ENCODE data around the gene ABCA1. TPM values are rescaled to one million over a fixed set of nuclear protein-coding genes. Genes with fewer than 3 reads are reported as not detected.

The ABCA1 gene
- total RNA-seq, 4 donors from 2014 or later: 4.2 to 43.7 (median 21.7) TPM

DNA sequence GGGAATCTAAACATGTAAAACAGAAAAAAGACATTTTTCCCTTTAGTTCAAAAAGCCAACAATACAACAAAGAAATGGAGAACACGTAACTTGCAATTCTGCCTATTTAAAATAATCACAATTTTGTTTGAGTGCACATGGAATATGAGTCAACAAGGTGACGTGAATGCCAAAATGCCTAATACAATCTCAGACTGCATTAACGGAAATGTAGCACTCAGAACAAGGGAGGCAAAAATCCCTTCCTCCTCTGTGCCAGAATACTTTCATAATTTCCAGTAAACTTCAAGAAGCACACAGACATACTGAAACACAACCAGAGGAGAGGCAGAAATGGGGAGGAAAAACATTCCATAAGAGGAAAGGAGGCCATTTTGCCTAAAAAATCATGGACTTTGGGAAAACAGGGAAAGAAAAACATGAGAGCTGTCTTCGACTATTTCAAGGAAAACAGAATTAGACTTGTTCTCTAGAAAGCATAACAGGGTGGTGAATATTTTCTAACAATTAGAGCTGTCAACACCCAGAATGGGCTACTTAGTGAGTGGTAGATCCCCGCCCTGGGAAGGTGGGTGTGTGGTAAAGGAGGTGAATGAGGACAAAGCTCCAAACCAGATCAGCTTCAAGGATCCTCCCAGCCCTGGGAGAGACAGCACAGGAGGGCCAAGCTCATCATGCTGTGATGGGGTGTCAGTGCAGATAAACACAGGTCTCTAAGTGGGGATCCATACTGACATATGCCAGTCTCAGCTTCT lies 48.2 kb downstream of the ABCA1 start:
- Histone ChIP-seq H3K4me1 (no peaks in the 10 kb centered on the region), H3K27me3 (no peaks in the 10 kb centered on the region), H3K36me3 (peaks cover 0 to 26% (median 0%) of the 10 kb centered on the region in 3 donors), H3K9me3 (no peaks in the 10 kb centered on the region), H3K27ac (peak overlapping the region in 1 of 4 donors; percentile 11), H3K4me3 (no peak overlapping the region)
- DNase-seq: no peak
- TF ChIP-seq CTCF (IDR thresholded peaks at IDR 0.05) (no peak), POLR2A (IDR thresholded peaks at IDR 0.05) (no peak)

GRCh38 chr9:104876587-104876986 lies 51.4 kb downstream of the ABCA1 start:
- Histone ChIP-seq H3K4me3 (no peak overlapping the region), H3K27ac (no peak overlapping the region), H3K9me3 (no peaks in the 10 kb centered on the region), H3K36me3 (peaks cover 0 to 8% (median 0%) of the 10 kb centered on the region in 3 donors), H3K27me3 (no peaks in the 10 kb centered on the region), H3K4me1 (no peaks in the 10 kb centered on the region)
- TF ChIP-seq CTCF (IDR thresholded peaks at IDR 0.05) (no peak), POLR2A (IDR thresholded peaks at IDR 0.05) (no peak)
- DNase-seq: no peak

GRCh38 chr9:104875897-104876296 lies 52.1 kb downstream of the ABCA1 start:
- no peaks in the 10 kb centered on the region for H3K4me1 ChIP-seq

GRCh38 chr9:104875320-104875719 lies 52.6 kb downstream of the ABCA1 start:
- Histone ChIP-seq H3K9me3 (no peaks in the 10 kb centered on the region), H3K27me3 (no peaks in the 10 kb centered on the region), H3K36me3 (peaks cover 0 to 8% (median 0%) of the 10 kb centered on the region in 3 donors), H3K4me1 (peaks cover 0 to 2% (median 0%) of the 10 kb centered on the region in 4 donors), H3K27ac (no peak overlapping the region), H3K4me3 (no peak overlapping the region)
- no peak for DNase-seq
- TF ChIP-seq POLR2A (IDR thresholded peaks at IDR 0.05): no peak
- no peak for TF ChIP-seq CTCF (IDR thresholded peaks at IDR 0.05)

More at GRCh38 chr9:104875897-104876296, 52.1 kb downstream of the ABCA1 start:
- H3K27me3 ChIP-seq: no peaks in the 10 kb centered on the region
- no peak overlapping the region for H3K4me3 ChIP-seq
- H3K9me3 ChIP-seq: no peaks in the 10 kb centered on the region
- TF ChIP-seq POLR2A (IDR thresholded peaks at IDR 0.05) (no peak), CTCF (IDR thresholded peaks at IDR 0.05) (no peak)
- H3K27ac ChIP-seq: no peak overlapping the region
- H3K36me3 ChIP-seq: peaks cover 0 to 8% (median 0%) of the 10 kb centered on the region in 3 donors
- no peak for DNase-seq

- DNase-seq: no peak
- no peak for TF ChIP-seq POLR2A (IDR thresholded peaks at IDR 0.05)
- TF ChIP-seq CTCF (IDR thresholded peaks at IDR 0.05): no peak
- Histone ChIP-seq H3K36me3 (peaks cover 0 to 8% (median 0%) of the 10 kb centered on the region in 3 donors), H3K4me1 (peaks cover 0 to 19% (median 2%) of the 10 kb centered on the region in 4 donors), H3K9me3 (no peaks in the 10 kb centered on the region), H3K27ac (peak overlapping the region in 3 of 4 donors; percentile 21 to 73 (median 55)), H3K27me3 (no peaks in the 10 kb centered on the region), H3K4me3 (no peak overlapping the region)
Observed at GRCh38 chr9:104873489-104873850, 54.5 kb downstream of the ABCA1 start.

Data from Peyer's patch (tissue), 4 donors.